Astrocyte of the spinal cord (primary cell): ENCODE results near the gene TBC1D9.

Source experiments
- DNase-seq: peaks from one replicate; pipeline ENCODE4 v3.0.0; 2011; ENCODE audit warnings: low read depth, low spot score
- H3K4me3 ChIP-seq: 2 replicates; pipeline ENCODE4 v1.5.1; 2011; ENCODE audit warnings: low read depth, mild to moderate bottlenecking, low read length, moderate library complexity
- in situ Hi-C: cut with HindIII; loops from 2 replicates; pipeline ENCODE4 v1.10.0; 2017; ENCODE audit warnings: low sequenced_read_pairs
- TF ChIP-seq, protein P1 (sequence below): IDR thresholded peaks from 2 replicates; pipeline ENCODE4 v1.5.1; 2012; ENCODE audit warnings: low read depth, mild to moderate bottlenecking, low read length, inconsistent platforms

The TBC1D9 gene

DNA sequence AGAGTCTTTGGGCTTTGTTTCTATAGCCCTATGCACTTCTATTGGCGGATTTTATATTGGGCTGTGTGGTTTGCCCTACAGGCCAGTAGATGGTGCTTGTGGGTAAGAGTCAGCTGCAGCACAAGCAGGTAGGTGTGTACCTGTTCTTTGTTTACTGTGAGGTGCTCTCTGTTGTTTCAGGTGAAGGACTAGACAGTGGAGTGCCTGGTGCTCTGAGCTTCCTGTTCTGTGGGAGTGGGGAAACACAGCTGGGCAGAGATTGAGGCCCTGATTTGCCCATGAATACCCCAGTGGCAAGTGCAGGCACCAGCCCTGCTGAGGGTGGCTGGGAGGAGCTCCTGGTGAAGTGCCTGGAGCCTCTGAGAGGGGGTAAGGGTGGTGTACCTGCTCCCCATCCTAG lies 161.1 kb downstream of the TBC1D9 start:
- in situ Hi-C loops = no loop called here
- TF ChIP-seq, protein P1, sequence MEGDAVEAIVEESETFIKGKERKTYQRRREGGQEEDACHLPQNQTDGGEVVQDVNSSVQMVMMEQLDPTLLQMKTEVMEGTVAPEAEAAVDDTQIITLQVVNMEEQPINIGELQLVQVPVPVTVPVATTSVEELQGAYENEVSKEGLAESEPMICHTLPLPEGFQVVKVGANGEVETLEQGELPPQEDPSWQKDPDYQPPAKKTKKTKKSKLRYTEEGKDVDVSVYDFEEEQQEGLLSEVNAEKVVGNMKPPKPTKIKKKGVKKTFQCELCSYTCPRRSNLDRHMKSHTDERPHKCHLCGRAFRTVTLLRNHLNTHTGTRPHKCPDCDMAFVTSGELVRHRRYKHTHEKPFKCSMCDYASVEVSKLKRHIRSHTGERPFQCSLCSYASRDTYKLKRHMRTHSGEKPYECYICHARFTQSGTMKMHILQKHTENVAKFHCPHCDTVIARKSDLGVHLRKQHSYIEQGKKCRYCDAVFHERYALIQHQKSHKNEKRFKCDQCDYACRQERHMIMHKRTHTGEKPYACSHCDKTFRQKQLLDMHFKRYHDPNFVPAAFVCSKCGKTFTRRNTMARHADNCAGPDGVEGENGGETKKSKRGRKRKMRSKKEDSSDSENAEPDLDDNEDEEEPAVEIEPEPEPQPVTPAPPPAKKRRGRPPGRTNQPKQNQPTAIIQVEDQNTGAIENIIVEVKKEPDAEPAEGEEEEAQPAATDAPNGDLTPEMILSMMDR = peak; percentile 54
- H3K4me3 ChIP-seq = no peak overlapping the region
- no peak for DNase-seq

DNA sequence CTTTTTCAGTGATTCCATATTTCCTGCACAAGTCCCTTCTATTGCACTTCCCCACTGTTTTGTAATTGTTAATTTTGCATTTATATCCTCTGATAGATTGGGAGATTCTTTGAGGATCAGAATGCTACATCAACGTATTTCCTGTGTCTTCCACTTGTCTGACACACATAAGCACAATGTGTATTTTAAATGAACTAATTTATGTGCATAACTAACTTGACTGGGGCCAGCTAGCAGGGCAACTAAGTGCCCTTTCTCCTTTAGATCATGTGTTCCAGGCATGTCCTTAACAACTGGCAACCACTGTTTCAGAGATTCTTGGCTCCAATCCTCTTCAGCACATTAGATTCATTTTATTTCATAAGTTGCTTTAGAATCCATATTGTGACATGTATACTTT lies 171.7 kb downstream of the TBC1D9 start:
- no peak for DNase-seq
- TF ChIP-seq, protein P1 = no peak
- H3K4me3 ChIP-seq = no peak overlapping the region
- in situ Hi-C loops = no loop called here

- TF ChIP-seq, protein P1 = no peak
- H3K4me3 ChIP-seq = no peak overlapping the region
- DNase-seq = no peak
- in situ Hi-C loops = no loop called here
Observed at GRCh38 chr4:140581078-140581477, 175.1 kb downstream of the TBC1D9 start.

GRCh38 chr4:140579278-140579677 lies 176.9 kb downstream of the TBC1D9 start:
- H3K4me3 ChIP-seq = no peak overlapping the region
- in situ Hi-C loops = no loop called here
- TF ChIP-seq, protein P1 = no peak
- DNase-seq = no peak

- no peak overlapping the region for H3K4me3 ChIP-seq
- DNase-seq = no peak
- TF ChIP-seq, protein P1 = no peak
- in situ Hi-C loops = no loop called here
Observed at GRCh38 chr4:140575489-140575888, 180.7 kb downstream of the TBC1D9 start.

DNA sequence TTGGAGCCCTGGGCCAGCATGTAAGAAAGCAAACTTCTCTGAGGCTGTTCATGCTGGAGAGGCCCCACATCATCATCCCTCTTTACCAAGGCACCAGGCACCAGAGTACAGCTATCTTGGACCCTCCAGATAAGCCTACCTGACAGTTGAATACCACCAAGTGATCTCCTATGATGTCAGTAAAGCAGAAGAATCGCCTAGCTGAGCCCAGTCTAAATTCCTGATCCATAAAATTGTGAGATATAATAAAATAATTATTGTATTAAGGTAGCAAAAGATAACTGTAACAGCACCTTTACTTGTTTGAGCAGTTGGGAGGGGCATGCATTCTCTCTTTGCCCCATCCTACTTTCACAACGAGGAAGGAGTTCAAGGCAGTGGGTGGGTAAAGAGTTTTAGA lies 184.6 kb downstream of the TBC1D9 start:
- no peak for DNase-seq
- no peak overlapping the region for H3K4me3 ChIP-seq
- in situ Hi-C loops = no loop called here
- TF ChIP-seq, protein P1 = no peak
